ENCODE results near the gene ZNF618. TPM values are rescaled to one million over a fixed set of nuclear protein-coding genes. Genes with fewer than 3 reads are reported as not detected.

The ZNF618 gene
- total RNA-seq, 1 donor from 2014 or later, result 1.9 TPM

DNA sequence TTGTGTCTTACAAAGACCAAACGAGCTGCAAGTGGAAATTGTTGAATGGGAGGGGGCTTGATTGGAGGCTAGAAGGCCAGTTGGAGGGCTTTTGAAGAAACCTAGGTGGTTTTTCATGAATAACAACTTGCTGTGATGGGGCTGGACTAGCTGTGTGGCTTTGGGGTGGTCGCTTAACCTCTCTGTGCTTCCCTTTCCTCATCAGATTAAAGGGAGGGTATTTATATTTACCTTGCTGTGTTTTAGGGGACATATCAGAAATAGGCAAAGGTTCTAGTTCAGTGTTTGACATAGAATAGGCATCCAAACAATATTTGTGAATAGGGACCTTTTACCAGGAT is 74.9 kb downstream of the ZNF618 start:
- Histone ChIP-seq H3K4me3 (no peak overlapping the region), H3K36me3 (no peaks in the 10 kb centered on the region), H3K9me3 (replicated peaks) (no peaks in the 10 kb centered on the region), H3K27me3 (ENCODE audit: low read depth) (no peaks in the 10 kb centered on the region), H3K27ac (replicated peaks) (no peak overlapping the region), H3K4me1 (peaks cover 19% of the 10 kb centered on the region)
- DNase-seq, result no peak
- TF ChIP-seq CTCF (IDR thresholded peaks at IDR 0.05; ENCODE audit: borderline replicate concordance), result no peak
- intact Hi-C loops (cut with micrococcal nuclease), result no loop called here

DNA sequence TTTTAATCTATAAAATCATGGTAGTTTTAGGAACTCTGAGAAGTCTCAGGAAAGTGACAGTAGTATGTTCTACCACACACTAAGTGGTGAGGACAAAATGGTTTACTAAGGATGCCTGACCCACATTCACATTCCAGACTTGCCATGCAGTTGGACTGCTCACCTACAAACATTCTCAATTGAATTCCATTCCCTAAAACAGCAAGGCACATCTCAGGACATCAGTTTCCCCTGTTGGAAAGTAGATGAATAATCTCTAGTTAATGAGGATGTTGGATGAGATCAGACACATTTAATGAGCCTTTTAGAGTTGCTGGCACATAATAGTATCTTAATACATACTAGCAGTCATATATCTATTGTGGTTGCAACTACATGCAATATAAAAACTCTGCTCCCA is 76.6 kb downstream of the ZNF618 start:
- Histone ChIP-seq H3K27ac (replicated peaks) (no peak overlapping the region), H3K4me1 (peaks cover 19% of the 10 kb centered on the region), H3K27me3 (ENCODE audit: low read depth) (no peaks in the 10 kb centered on the region), H3K4me3 (no peak overlapping the region), H3K36me3 (no peaks in the 10 kb centered on the region), H3K9me3 (replicated peaks) (no peaks in the 10 kb centered on the region)
- DNase-seq, result no peak
- intact Hi-C loops (cut with micrococcal nuclease), result no loop called here
- TF ChIP-seq CTCF (IDR thresholded peaks at IDR 0.05; ENCODE audit: borderline replicate concordance), result no peak

- intact Hi-C loops (cut with micrococcal nuclease), result no loop called here
- Histone ChIP-seq H3K27me3 (ENCODE audit: low read depth) (no peaks in the 10 kb centered on the region), H3K27ac (replicated peaks) (no peak overlapping the region), H3K4me3 (no peak overlapping the region), H3K9me3 (replicated peaks) (no peaks in the 10 kb centered on the region), H3K36me3 (no peaks in the 10 kb centered on the region), H3K4me1 (peaks cover 19% of the 10 kb centered on the region)
- DNase-seq, result no peak
- no peak for TF ChIP-seq CTCF (IDR thresholded peaks at IDR 0.05; ENCODE audit: borderline replicate concordance)
These were observed 77.4 kb downstream of the ZNF618 start for GRCh38 chr9:113953531-113953930.

DNA sequence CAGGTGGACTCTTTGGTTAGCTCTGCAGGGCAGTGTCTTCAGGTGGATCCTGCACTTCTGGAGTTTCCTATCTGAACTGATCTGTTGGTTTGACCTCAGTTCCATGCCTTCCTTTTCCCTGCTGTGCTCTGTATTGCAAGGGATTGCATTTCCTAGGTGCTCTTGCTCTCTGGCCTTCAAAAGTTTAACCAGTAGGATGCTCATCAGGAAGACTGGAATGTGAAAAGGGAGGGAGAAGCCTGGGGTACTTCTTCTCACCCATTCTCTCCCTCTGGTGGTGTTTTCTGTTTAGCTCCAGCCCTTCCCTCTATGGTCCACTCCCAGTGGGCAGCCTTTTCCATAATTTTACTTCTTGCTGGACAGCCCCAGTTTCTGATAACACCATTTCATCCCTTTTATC is 78.5 kb downstream of the ZNF618 start:
- no peak for TF ChIP-seq CTCF (IDR thresholded peaks at IDR 0.05; ENCODE audit: borderline replicate concordance)
- no peak for DNase-seq
- no peaks in the 10 kb centered on the region for H3K27me3 ChIP-seq (ENCODE audit: low read depth)
- H3K9me3 ChIP-seq (replicated peaks), result no peaks in the 10 kb centered on the region
- no peaks in the 10 kb centered on the region for H3K36me3 ChIP-seq
- H3K27ac ChIP-seq (replicated peaks), result peak overlapping the region; percentile 17
- H3K4me1 ChIP-seq, result peaks cover 19% of the 10 kb centered on the region
- intact Hi-C loops (cut with micrococcal nuclease), result no loop called here
- H3K4me3 ChIP-seq, result no peak overlapping the region

GRCh38 chr9:113955076-113955752 is 79.1 kb downstream of the ZNF618 start:
- H3K27me3 ChIP-seq (ENCODE audit: low read depth), result no peaks in the 10 kb centered on the region
- no peaks in the 10 kb centered on the region for H3K36me3 ChIP-seq
- H3K4me3 ChIP-seq, result no peak overlapping the region
- no peaks in the 10 kb centered on the region for H3K9me3 ChIP-seq (replicated peaks)
- no peak for DNase-seq
- intact Hi-C loops (cut with micrococcal nuclease), result no loop called here
- no peak for TF ChIP-seq CTCF (IDR thresholded peaks at IDR 0.05; ENCODE audit: borderline replicate concordance)
- H3K4me1 ChIP-seq, result peaks cover 19% of the 10 kb centered on the region
- peak overlapping the region; percentile 17 for H3K27ac ChIP-seq (replicated peaks)
